Osteocyte (in vitro differentiated cells): ENCODE measurements around the gene TGFBR3. TPM values are rescaled to one million over a fixed set of nuclear protein-coding genes. Genes with fewer than 3 reads are reported as not detected.

ENCODE experiments used
- DNase-seq: peaks from one replicate; pipeline ENCODE4 v3.0.0; 2021; ENCODE audit warnings: mixed read lengths; ENCODE audit not compliant: unreplicated experiment; ENCODE audit errors: extremely low spot score
- H3K27ac Mint-ChIP-seq: one replicate; pipeline ENCODE4 v1.8.0; 2021; ENCODE audit warnings: mild to moderate bottlenecking, mixed read lengths; ENCODE audit not compliant: unreplicated experiment
- H3K27me3 Mint-ChIP-seq: one replicate; pipeline ENCODE4 v1.8.0; 2021; ENCODE audit warnings: mixed read lengths; ENCODE audit not compliant: unreplicated experiment
- H3K36me3 Mint-ChIP-seq: one replicate; pipeline ENCODE4 v1.8.0; 2021; ENCODE audit warnings: mixed read lengths; ENCODE audit not compliant: unreplicated experiment
- H3K4me1 Mint-ChIP-seq: one replicate; pipeline ENCODE4 v1.8.0; 2021; ENCODE audit warnings: mixed read lengths; ENCODE audit not compliant: unreplicated experiment
- H3K4me3 Mint-ChIP-seq: one replicate; pipeline ENCODE4 v1.8.0; 2021; ENCODE audit warnings: mild to moderate bottlenecking, moderate library complexity, mixed read lengths; ENCODE audit not compliant: unreplicated experiment
- H3K9me3 Mint-ChIP-seq: one replicate; pipeline ENCODE4 v1.8.0; 2021; ENCODE audit warnings: mixed read lengths; ENCODE audit not compliant: unreplicated experiment
- total RNA-seq: library from RNA; stranded (reverse); gene quantifications from 2 replicates; pipeline ENCODE4 v1.2.1, GENCODE V29; 2021
- TF ChIP-seq, protein P1 (sequence below): fragments of 200-600 bp; sonication (generic); IDR thresholded peaks from 2 replicates; pipeline ENCODE4 v1.5.0; 2021; ENCODE audit warnings: antibody characterized with exemption, mild to moderate bottlenecking, moderate library complexity

Gene TGFBR3
- total RNA-seq, 1 donor from 2014 or later: 14.1 TPM

DNA sequence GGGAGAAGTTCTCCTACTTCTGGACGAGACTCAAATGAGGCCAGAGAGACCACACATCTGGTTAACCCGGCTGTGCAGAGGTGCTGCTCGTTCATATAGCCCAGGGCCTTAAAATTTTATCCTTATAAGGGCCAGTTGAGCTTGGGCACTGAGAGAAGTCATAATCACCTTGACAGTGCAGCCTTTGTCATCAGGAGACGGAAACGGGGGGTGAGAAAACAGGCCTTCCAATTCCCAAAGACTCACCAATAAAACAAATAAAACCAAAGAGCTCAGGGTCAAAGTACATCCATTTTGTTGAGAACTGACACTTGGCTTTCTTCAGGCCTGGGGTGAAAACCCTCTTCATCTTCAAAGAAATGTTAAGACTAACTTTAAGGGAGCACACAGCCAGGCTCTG lies 167.1 kb downstream of the TGFBR3 start:
- TF ChIP-seq, protein P1, sequence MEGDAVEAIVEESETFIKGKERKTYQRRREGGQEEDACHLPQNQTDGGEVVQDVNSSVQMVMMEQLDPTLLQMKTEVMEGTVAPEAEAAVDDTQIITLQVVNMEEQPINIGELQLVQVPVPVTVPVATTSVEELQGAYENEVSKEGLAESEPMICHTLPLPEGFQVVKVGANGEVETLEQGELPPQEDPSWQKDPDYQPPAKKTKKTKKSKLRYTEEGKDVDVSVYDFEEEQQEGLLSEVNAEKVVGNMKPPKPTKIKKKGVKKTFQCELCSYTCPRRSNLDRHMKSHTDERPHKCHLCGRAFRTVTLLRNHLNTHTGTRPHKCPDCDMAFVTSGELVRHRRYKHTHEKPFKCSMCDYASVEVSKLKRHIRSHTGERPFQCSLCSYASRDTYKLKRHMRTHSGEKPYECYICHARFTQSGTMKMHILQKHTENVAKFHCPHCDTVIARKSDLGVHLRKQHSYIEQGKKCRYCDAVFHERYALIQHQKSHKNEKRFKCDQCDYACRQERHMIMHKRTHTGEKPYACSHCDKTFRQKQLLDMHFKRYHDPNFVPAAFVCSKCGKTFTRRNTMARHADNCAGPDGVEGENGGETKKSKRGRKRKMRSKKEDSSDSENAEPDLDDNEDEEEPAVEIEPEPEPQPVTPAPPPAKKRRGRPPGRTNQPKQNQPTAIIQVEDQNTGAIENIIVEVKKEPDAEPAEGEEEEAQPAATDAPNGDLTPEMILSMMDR: no peak
- peaks cover under 1% of the 10 kb centered on the region for H3K4me1 Mint-ChIP-seq
- peaks cover 50% of the 10 kb centered on the region for H3K36me3 Mint-ChIP-seq
- no peaks in the 10 kb centered on the region for H3K27me3 Mint-ChIP-seq
- no peak overlapping the region for H3K4me3 Mint-ChIP-seq
- DNase-seq: no peak
- no peaks in the 10 kb centered on the region for H3K9me3 Mint-ChIP-seq
- no peak overlapping the region for H3K27ac Mint-ChIP-seq

DNA sequence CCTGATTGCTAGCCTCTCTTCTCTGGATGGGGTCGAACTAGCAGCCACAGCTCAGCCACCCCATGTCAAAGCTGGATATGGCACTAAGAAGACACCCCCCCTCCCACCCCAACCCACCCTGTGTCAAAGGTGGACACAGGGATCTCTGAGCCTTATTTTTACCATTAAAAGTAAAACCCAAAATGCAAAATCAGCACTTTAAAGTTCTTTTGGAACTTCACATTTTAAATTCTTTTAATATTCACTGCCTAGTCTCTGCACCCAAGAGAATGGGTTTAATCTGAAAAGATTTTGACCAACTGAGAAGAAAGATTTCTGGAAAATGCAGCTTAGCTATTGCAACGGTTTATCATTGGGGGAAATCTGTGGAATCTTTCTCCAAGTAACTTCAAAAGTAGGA lies 167.6 kb downstream of the TGFBR3 start:
- Mint-ChIP-seq H3K36me3 (peaks cover 50% of the 10 kb centered on the region), H3K27ac (no peak overlapping the region), H3K27me3 (no peaks in the 10 kb centered on the region), H3K9me3 (no peaks in the 10 kb centered on the region), H3K4me1 (peaks cover 4% of the 10 kb centered on the region), H3K4me3 (no peak overlapping the region)
- DNase-seq: no peak
- TF ChIP-seq, protein P1: no peak

DNA sequence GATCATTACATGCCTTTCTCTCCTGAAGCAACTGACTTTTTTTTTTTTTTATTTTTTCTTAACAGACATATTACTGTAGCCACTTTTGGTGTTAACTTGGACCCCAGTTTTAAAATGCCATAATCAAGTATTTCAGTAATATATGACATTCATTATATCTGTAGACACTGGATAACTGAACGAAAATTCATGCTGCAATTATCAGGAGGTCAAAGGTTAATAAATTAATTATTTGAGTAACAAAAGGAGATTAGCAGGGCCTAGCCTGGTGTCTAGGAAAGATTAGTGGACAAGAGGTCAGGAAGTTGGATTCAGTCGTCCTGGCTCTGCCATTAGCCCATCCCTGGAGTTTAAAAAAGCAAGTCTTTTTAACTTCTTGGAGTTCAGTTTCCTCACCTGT lies 168.1 kb downstream of the TGFBR3 start:
- Mint-ChIP-seq H3K36me3 (peaks cover 50% of the 10 kb centered on the region), H3K27ac (no peak overlapping the region), H3K9me3 (no peaks in the 10 kb centered on the region), H3K27me3 (no peaks in the 10 kb centered on the region), H3K4me3 (no peak overlapping the region), H3K4me1 (peaks cover 7% of the 10 kb centered on the region)
- no peak for DNase-seq
- TF ChIP-seq, protein P1: no peak

DNA sequence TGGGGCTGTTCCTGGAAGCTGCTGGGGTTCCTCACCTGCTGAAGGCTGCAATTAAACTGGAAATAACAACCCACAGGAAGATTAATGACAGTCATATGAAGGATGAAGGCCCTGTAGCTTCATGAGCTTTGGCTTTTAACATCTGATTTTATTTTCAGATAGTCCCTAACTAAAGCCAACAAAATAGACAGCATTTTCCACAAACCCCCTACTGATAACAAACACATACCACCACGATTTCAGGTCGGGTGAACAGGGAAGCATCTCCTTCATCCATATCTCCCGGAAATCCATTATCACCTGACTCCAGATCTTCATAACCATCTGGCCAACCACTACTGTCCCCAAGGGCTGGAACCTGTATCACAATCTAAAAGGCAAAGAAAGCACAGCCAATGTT lies 169.6 kb downstream of the TGFBR3 start:
- Mint-ChIP-seq H3K36me3 (peaks cover 52% of the 10 kb centered on the region), H3K4me3 (no peak overlapping the region), H3K4me1 (peaks cover 11% of the 10 kb centered on the region), H3K9me3 (no peaks in the 10 kb centered on the region), H3K27me3 (no peaks in the 10 kb centered on the region), H3K27ac (no peak overlapping the region)
- TF ChIP-seq, protein P1: no peak
- no peak for DNase-seq

DNA sequence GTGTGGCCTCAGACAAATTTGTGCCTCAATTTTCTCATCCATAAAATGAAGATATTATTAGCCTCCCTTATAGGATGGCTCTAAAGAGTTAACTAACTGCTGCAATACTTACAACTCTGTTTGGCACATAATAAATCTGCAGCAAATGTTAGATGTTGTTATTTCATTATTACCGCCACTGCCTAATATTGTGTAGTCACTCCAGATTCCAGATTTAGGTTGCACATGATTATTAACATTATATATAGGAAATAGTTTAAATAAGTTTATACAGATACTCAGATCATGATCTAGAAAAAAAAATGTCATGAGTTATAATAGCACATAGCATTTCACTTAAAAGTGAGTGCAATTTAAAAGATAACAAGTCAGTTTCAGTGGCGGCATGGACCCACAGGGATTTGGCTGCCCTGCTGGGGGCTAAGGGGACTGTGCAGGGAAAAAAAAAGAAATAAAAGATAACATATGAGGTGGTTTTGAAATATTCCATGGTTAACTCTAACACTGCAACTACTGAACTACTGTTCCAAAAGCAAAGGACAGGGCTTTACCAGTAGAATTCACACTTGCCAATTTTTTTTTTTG lies 170.4 kb downstream of the TGFBR3 start:
- Mint-ChIP-seq H3K9me3 (no peaks in the 10 kb centered on the region), H3K27me3 (no peaks in the 10 kb centered on the region)
- TF ChIP-seq, protein P1: no peak

More for the DNA sequence above, 170.4 kb downstream of the TGFBR3 start:
- Mint-ChIP-seq H3K4me3 (no peak overlapping the region), H3K36me3 (peaks cover 47% of the 10 kb centered on the region), H3K27ac (no peak overlapping the region), H3K4me1 (peaks cover 11% of the 10 kb centered on the region)
- DNase-seq: no peak
